WERI-Rb-1 (cell line): ENCODE results near the gene LIMS2.

ENCODE experiments used
- DNase-seq: peaks from one replicate; pipeline ENCODE4 v3.0.0-alpha.2; 2020
- H3K27ac ChIP-seq: fragments of 250-450 bp; sonication (Bioruptor Pico); 2 replicates; pipeline ENCODE4 v1.5.1; 2020; ENCODE audit warnings: mild to moderate bottlenecking, moderate library complexity
- H3K27me3 ChIP-seq: fragments of 250-450 bp; sonication (Bioruptor Pico); 2 replicates; pipeline ENCODE4 v1.5.1; 2021; ENCODE audit warnings: mild to moderate bottlenecking, low read depth, moderate library complexity; ENCODE audit not compliant: insufficient read depth, severe bottlenecking
- H3K36me3 ChIP-seq: fragments of 250-450 bp; sonication (Bioruptor Pico); 2 replicates; pipeline ENCODE4 v1.5.1; 2020; ENCODE audit warnings: mild to moderate bottlenecking, moderate library complexity
- H3K4me3 ChIP-seq: 2 replicates; pipeline ENCODE4 v1.5.1; 2011; ENCODE audit warnings: low read depth, mild to moderate bottlenecking, control low read depth, low read length
- H3K9me3 ChIP-seq: fragments of 250-450 bp; sonication (Bioruptor Pico); 2 replicates; pipeline ENCODE4 v1.5.1; 2021; ENCODE audit warnings: mild to moderate bottlenecking, moderate library complexity; ENCODE audit not compliant: severe bottlenecking
- CTCF ChIP-seq: IDR thresholded peaks from 2 replicates; pipeline ENCODE4 v1.5.1; 2011; ENCODE audit warnings: low read depth, mild to moderate bottlenecking, control low read depth, inconsistent platforms, low read length

Gene LIMS2

GRCh38 chr2:127630096-127630863, 45.0 kb downstream of the LIMS2 start:
- Histone ChIP-seq H3K9me3 (no peaks in the 10 kb centered on the region), H3K36me3 (no peaks in the 10 kb centered on the region), H3K4me3 (no peak overlapping the region), H3K27me3 (no peaks in the 10 kb centered on the region), H3K27ac (no peak overlapping the region)
- TF ChIP-seq CTCF: no peak
- no peak for DNase-seq

- Histone ChIP-seq H3K4me3 (no peak overlapping the region), H3K27me3 (no peaks in the 10 kb centered on the region), H3K36me3 (no peaks in the 10 kb centered on the region), H3K9me3 (no peaks in the 10 kb centered on the region), H3K27ac (no peak overlapping the region)
- DNase-seq: no peak
- TF ChIP-seq CTCF: no peak
Observed at GRCh38 chr2:127629637-127630036, 45.7 kb downstream of the LIMS2 start.

- H3K27ac ChIP-seq: no peak overlapping the region
Observed at GRCh38 chr2:127628767-127629614, 46.3 kb downstream of the LIMS2 start.

GRCh38 chr2:127627740-127628571, 47.4 kb downstream of the LIMS2 start:
- H3K36me3 ChIP-seq: no peaks in the 10 kb centered on the region
- TF ChIP-seq CTCF: no peak
- no peak for DNase-seq
- no peak overlapping the region for H3K27ac ChIP-seq
- H3K9me3 ChIP-seq: no peaks in the 10 kb centered on the region
- H3K27me3 ChIP-seq: no peaks in the 10 kb centered on the region
- H3K4me3 ChIP-seq: no peak overlapping the region

More at GRCh38 chr2:127628767-127629614, 46.3 kb downstream of the LIMS2 start:
- no peak overlapping the region for H3K4me3 ChIP-seq
- H3K27me3 ChIP-seq: no peaks in the 10 kb centered on the region
- H3K9me3 ChIP-seq: no peaks in the 10 kb centered on the region
- no peaks in the 10 kb centered on the region for H3K36me3 ChIP-seq
- no peak for TF ChIP-seq CTCF
- DNase-seq: no peak

- Histone ChIP-seq H3K27me3 (no peaks in the 10 kb centered on the region), H3K36me3 (no peaks in the 10 kb centered on the region), H3K27ac (no peak overlapping the region), H3K9me3 (no peaks in the 10 kb centered on the region), H3K4me3 (no peak overlapping the region)
- no peak for TF ChIP-seq CTCF
- no peak for DNase-seq
Observed at GRCh38 chr2:127626917-127627739, 48.2 kb downstream of the LIMS2 start.
